GM18951 (cell line): ENCODE results near the gene ICE1.

ENCODE experiments used
- POLR2A ChIP-seq: IDR thresholded peaks from 4 replicates; pipeline ENCODE4 v1.6.1; 2011; ENCODE audit warnings: mild to moderate bottlenecking; ENCODE audit not compliant: insufficient read length, insufficient read depth; ENCODE audit errors: extremely low read depth
- in situ Hi-C: fragments of 300-500 bp; cut with MboI; formaldehyde crosslinking; loops from one replicate; pipeline ENCODE4 v1.12.0; 2022; ENCODE audit warnings: low sequenced_read_pairs, mixed read lengths, inconsistent platforms; ENCODE audit not compliant: unreplicated experiment

The ICE1 gene

DNA sequence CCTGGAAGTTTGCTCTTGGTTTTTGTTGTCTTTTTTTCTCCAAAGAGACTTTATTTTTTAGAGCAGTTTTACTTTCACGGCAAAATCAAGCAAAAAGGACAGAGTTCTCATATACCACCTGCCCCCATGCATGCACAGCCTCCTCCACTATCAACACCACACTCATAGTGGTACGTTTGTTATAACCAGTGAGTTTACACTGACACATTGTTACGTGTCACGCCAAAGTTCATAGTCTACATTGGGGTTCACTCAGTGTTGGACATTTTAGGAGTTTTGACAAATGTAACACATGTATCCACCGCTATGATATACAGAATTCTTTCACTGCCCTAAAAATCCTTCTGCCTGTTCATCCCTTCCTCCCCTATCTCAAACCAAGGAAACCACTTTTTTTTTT, 7.5 kb upstream of the ICE1 start:
- no peak for TF ChIP-seq POLR2A
- in situ Hi-C loops: loop anchor here (10.0 to 25.0 kb wide), 2 partner anchors 270 to 528 kb away; partner anchors contain the start of gene ADAMTS16

DNA sequence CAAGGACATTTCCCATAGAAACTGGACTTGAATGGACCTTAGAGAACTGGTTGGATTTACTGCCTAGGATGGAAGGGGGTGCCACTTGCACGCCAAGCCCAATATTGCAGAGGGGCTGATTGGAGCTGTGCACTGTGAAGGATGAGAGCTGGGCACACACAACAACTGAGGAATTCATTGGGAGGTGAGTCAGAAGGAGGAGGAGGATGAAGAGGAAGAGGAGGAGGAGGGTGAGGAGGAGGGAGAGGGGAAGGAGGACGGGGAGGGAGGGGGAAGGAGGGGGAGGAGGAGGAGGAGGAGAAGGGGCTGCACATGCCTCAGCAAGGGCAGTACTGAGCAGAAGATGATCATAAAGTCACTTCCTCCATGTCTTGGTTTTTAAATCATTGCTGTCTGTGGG, 5.7 kb upstream of the ICE1 start:
- in situ Hi-C loops: loop anchor here (10.0 to 25.0 kb wide), 2 partner anchors 272 to 529 kb away; partner anchors contain the start of gene ADAMTS16
- no peak for TF ChIP-seq POLR2A

- in situ Hi-C loops: loop anchor here (10.0 to 25.0 kb wide), 2 partner anchors 273 to 531 kb away; partner anchors contain the start of gene ADAMTS16
- no peak for TF ChIP-seq POLR2A
Measured at GRCh38 chr5:5418006-5418405, 4.5 kb upstream of the ICE1 start.

- no peak for TF ChIP-seq POLR2A
- in situ Hi-C loops: loop anchor here (10.0 to 25.0 kb wide), 2 partner anchors 274 to 531 kb away; partner anchors contain the start of gene ADAMTS16
Measured at GRCh38 chr5:5418764-5419163, 3.7 kb upstream of the ICE1 start.

- TF ChIP-seq POLR2A: no peak
- in situ Hi-C loops: loop anchor here (10.0 to 25.0 kb wide), 2 partner anchors 275 to 532 kb away; partner anchors contain the start of gene ADAMTS16
Measured at GRCh38 chr5:5419291-5420210, 2.9 kb upstream of the ICE1 start.

DNA sequence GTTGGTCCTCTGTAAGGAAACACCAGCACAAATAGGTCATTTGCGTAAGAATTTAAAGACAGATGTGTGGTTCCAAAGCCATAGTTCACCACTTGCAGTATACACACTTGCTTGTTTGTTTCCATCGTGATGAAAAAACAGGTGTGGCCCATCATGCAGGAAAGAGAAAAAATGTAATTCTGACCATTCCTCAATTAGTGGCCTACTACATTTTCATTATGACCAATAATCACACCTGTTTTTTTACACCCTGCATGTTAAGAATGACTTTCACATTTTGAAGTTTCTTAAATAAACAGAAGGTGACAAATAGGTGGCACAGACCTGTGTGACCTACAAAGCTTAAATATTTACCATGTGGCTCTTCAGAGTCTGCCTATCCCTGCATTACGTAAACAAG, 2.2 kb upstream of the ICE1 start:
- in situ Hi-C loops: loop anchor here (25.0 kb wide), 1 partner anchor 533 kb away; no protein-coding TSS in a partner anchor
- no peak for TF ChIP-seq POLR2A

GRCh38 chr5:5421149-5421960, 1.1 kb upstream of the ICE1 start:
- in situ Hi-C loops: loop anchor here (25.0 kb wide), 1 partner anchor 534 kb away; no protein-coding TSS in a partner anchor

GRCh38 chr5:5422819-5423515, 490 bp downstream of the ICE1 start:
- no peak for TF ChIP-seq POLR2A
- in situ Hi-C loops: loop anchor here (25.0 kb wide), 1 partner anchor 536 kb away; no protein-coding TSS in a partner anchor

More at GRCh38 chr5:5421149-5421960, 1.1 kb upstream of the ICE1 start:
- no peak for TF ChIP-seq POLR2A

DNA sequence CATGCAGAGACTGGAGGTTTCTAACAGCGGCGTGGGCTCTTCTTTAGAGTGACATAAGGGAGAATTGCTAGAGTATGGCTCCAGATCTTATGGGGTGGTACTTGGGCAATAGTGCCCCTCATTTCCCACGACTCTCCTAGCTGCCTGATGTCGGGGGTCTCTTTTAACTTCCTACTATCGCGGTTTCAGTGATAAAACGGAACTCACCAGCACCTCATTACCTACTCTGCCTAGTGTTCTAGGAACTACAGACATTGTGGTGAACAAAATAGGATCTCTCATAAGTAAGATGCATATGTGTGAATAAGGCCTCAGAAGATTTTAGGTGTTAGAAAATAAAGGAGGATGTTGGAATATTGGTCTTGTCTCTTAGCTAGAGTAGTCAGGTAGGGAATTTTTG, 1.1 kb downstream of the ICE1 start:
- TF ChIP-seq POLR2A: no peak
- in situ Hi-C loops: loop anchor here (25.0 kb wide), 1 partner anchor 536 kb away; no protein-coding TSS in a partner anchor

GRCh38 chr5:5424736-5425135, 2.3 kb downstream of the ICE1 start:
- TF ChIP-seq POLR2A: no peak
- in situ Hi-C loops: loop anchor here (25.0 kb wide), 1 partner anchor 537 kb away; no protein-coding TSS in a partner anchor

- in situ Hi-C loops: no loop called here
- TF ChIP-seq POLR2A: no peak
Measured at GRCh38 chr5:5430136-5430535, 7.7 kb downstream of the ICE1 start.

GRCh38 chr5:5432020-5432707, 9.7 kb downstream of the ICE1 start:
- no peak for TF ChIP-seq POLR2A
- in situ Hi-C loops: no loop called here

DNA sequence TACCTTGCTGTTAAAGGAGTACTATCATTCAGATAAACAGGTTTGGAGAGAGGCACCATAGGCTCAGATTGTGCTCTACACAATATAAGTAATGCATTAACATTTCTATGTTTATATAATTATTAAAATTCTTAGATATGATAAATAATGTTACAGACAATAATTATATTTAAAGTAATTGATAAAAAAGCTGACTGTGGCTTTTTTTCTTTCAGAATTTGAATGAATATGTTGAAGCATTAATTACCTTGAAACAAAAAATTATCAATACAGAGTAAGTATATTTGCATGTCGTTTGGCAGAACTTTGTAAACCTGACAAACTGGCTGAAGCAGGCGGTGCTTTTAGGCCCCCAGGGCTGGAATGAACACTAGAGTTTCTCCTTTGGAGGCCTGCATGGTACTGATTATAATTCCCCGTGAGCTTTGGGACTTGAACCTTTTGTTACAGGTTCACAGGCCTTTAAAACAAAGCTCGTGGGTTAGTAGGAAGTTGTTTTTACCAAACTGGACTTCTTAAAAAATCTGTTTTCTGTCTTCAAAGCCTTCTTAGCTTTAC, 13.8 kb downstream of the ICE1 start:
- TF ChIP-seq POLR2A: no peak
- in situ Hi-C loops: no loop called here
